Measurements from ENCODE around the gene SCUBE3.

SCUBE3 gene

DNA sequence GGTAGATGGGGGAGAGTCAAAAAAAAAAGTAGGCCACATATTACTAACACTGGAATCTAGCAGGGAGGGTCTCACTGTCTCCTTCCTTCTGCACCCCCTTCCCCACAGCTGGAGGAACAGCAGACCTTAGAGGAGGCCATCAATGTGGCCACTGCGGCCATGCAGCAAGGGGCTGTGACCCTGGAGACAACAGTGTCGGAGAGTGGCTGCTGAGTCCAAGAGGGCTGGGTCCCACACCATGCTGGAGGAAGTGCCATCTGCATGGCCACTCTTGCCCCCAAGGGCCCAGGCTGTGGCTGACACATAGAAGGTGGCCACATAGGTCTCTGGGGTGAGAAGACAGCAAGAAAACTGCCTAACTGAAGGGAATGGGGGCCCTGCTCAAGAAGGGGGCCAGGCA is 81.3 kb downstream of the SCUBE3 start:
- no peak for DNase-seq (ENCODE audit: low read depth)
- no peak overlapping the region for H3K4me3 ChIP-seq (replicated peaks; ENCODE audit: low read depth, low read length)
- TF ChIP-seq, protein P1, sequence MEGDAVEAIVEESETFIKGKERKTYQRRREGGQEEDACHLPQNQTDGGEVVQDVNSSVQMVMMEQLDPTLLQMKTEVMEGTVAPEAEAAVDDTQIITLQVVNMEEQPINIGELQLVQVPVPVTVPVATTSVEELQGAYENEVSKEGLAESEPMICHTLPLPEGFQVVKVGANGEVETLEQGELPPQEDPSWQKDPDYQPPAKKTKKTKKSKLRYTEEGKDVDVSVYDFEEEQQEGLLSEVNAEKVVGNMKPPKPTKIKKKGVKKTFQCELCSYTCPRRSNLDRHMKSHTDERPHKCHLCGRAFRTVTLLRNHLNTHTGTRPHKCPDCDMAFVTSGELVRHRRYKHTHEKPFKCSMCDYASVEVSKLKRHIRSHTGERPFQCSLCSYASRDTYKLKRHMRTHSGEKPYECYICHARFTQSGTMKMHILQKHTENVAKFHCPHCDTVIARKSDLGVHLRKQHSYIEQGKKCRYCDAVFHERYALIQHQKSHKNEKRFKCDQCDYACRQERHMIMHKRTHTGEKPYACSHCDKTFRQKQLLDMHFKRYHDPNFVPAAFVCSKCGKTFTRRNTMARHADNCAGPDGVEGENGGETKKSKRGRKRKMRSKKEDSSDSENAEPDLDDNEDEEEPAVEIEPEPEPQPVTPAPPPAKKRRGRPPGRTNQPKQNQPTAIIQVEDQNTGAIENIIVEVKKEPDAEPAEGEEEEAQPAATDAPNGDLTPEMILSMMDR (IDR thresholded peaks at IDR 0.05; ENCODE audit: low read length, missing control alignments): no peak

DNA sequence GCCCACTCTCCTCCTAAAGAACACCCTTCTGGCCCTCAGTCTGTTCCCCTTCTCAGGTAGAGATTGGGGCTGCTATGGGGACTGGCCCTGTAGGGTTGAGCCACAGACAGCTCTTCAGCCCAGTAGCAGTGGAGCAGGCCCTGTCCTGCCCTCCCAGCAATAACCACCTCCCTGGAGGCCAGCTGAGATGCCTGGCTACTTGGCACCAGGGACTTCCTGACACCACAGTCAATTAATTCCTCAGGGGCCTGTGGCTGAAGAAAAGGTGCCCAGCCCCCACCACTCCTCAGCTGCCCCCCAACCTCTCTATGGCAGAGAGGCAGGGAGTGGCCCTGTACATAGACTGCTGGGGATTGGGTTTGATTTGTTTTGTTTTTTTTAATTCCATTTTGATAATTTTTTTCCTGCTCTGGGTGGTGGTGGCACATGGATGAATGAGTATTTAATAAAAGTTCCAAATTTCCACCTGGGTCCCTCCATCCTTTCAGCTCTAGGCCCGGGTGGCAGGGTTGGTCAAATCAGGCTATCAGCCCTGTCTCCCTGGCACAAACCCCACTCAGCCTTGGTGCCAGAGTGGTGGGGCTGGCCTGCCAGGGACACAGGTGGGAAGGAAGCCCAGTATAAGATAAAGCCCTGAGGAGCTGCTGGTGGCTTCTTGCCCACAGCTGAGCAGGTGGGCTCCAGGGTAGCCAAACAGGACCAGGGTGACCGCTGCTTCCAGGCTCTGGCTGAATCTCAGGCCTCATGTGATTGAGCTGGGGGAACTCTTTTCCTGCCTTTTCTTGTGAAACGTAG is 82.0 kb downstream of the SCUBE3 start:
- no peak overlapping the region for H3K4me3 ChIP-seq (replicated peaks; ENCODE audit: low read depth, low read length)
- no peak for DNase-seq (ENCODE audit: low read depth)
- TF ChIP-seq, protein P1 (IDR thresholded peaks at IDR 0.05; ENCODE audit: low read length, missing control alignments): no peak

GRCh38 chr6:35296931-35297600 is 83.3 kb downstream of the SCUBE3 start:
- no peak overlapping the region for H3K4me3 ChIP-seq (replicated peaks; ENCODE audit: low read depth, low read length)
- no peak for DNase-seq (ENCODE audit: low read depth)
- TF ChIP-seq, protein P1 (IDR thresholded peaks at IDR 0.05; ENCODE audit: low read length, missing control alignments): no peak

GRCh38 chr6:35297601-35298481 is 84.1 kb downstream of the SCUBE3 start, which contains the start of gene DEF6:
Gene DEF6, plus strand, starts transcription at chr6:35297818. Its CDS starts 39 bp downstream, at chr6:35297857.
- TF ChIP-seq, protein P1 (IDR thresholded peaks at IDR 0.05; ENCODE audit: low read length, missing control alignments): peak; percentile 73
- peak within 1 kb of the TSS; percentile 19 for H3K4me3 ChIP-seq (replicated peaks; ENCODE audit: low read depth, low read length)
- peak; percentile 87 for DNase-seq (ENCODE audit: low read depth)

DNA sequence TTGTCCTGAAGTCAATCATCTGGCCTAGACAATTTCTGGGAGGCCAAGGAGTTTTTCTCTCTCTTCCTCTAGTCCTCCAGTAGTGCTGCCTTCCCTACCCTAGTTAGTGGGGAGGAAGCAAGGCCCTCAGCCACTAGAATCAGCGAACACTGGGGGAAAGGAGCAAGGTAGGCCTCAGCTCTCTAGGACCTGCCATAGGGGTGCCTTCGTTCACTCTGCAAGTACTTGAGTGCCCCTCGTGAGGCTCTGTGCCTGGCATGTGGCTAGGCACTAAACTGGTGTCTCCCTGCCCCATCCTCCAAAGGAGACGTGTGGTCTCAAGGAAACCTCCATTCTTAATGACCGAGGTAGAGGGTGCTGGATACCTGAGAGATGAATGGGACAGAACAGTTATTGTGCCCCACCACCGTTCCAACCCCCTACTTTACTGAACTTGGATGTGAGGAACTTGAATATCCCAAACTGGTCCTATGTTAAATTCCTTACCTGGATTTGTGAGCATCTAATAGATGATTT is 84.9 kb downstream of the SCUBE3 start:
- DNase-seq (ENCODE audit: low read depth): no peak
- no peak overlapping the region for H3K4me3 ChIP-seq (replicated peaks; ENCODE audit: low read depth, low read length)
- TF ChIP-seq, protein P1 (IDR thresholded peaks at IDR 0.05; ENCODE audit: low read length, missing control alignments): no peak

DNA sequence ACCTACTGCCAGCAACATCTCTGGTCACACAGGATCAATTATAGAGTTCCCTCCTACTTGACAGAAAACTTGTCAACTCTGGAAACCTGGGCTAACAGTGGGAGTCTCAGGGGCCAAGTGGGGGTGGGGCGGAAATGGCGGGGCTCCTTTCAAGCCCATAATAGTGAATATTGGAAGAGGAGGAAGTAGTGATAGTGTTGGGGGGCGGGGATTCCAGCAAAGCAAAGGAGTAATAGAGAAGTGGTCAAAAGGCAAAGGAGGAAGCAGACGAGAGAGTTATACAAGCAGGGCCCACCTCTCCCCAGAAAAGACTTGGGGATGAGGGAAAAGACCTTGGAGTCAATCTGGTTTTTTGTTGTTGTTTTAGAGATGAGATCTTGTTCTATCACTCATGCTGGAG is 85.9 kb downstream of the SCUBE3 start:
- H3K4me3 ChIP-seq (replicated peaks; ENCODE audit: low read depth, low read length): no peak overlapping the region
- no peak for DNase-seq (ENCODE audit: low read depth)

More for the DNA sequence above, 85.9 kb downstream of the SCUBE3 start:
- TF ChIP-seq, protein P1 (IDR thresholded peaks at IDR 0.05; ENCODE audit: low read length, missing control alignments): no peak

Measured in fibroblast of pulmonary artery (primary cell).